A549 (cell line): ENCODE data around the gene TNFAIP3. TPM values are rescaled to one million over a fixed set of nuclear protein-coding genes. Genes with fewer than 3 reads are reported as not detected.
"Not testable (repeated sequence)": the region's sequence is repeated elsewhere in the genome, so short reads cannot be mapped to it uniquely, and the experiment has no call there.

Source experiments
- ATAC-seq, 2 experiments: fragments of 200-7000 bp in 1 of 2; fragments of >200 bp in 1 of 2; cut with Nextera tagmentation in 1 of 2; cut with Tn5 transposase in 1 of 2; 3 replicates each; pipeline versions ENCODE4 v1.8.0 to v1.9.1; 2018 to 2020; ENCODE audit warnings: mild to moderate bottlenecking in 1 of 2, moderate library complexity in 1 of 2
- CTCF ChIA-PET: fragments of 300-600 bp; sonication (Branson Sonifier 250); formaldehyde crosslinking; extraction: SDS; loops from one replicate; lab custom pipeline; 2021; ENCODE audit warnings: antibody characterized with exemption, inconsistent platforms; lab: Yijun Ruan, JAX
- POLR2A ChIA-PET: fragments of 350-600 bp; formaldehyde crosslinking; extraction: SDS; loops from one replicate; lab custom pipeline; 2021; ENCODE audit warnings: antibody characterized with exemption, inconsistent platforms; lab: Yijun Ruan, JAX
- DNase-seq, 2 experiments: peaks; one replicate each; pipeline versions ENCODE4 v3.0.0 to v3.0.0-alpha.2; 2011 to 2016; ENCODE audit warnings: low read depth in 1 of 2, low spot score in 1 of 2
- FAIRE-seq: peaks from 2 replicates; lab custom pipeline; 2011; peaks lifted over from hg19 to GRCh38; lab: Jason Lieb, UNC
- H3K27ac ChIP-seq, 2 experiments: fragments of >200 bp; sonication (Bioruptor Twin); formaldehyde crosslinking; 3 replicates each; pipeline ENCODE4 v1.5.1; 2016 to 2017
- H3K4me1 ChIP-seq: fragments of >200 bp; sonication (Bioruptor Twin); formaldehyde crosslinking; 3 replicates; pipeline ENCODE4 v1.6.1; 2016
- H3K4me2 ChIP-seq: fragments of >200 bp; sonication (Bioruptor Twin); formaldehyde crosslinking; 3 replicates; pipeline ENCODE4 v1.6.1; 2016
- H3K4me3 ChIP-seq: fragments of >200 bp; sonication (Bioruptor Twin); formaldehyde crosslinking; 3 replicates; pipeline ENCODE4 v1.5.1; 2016
- H3K9me3 ChIP-seq: fragments of >200 bp; sonication (Bioruptor Twin); formaldehyde crosslinking; 3 replicates; pipeline ENCODE4 v1.6.1; 2016
- CBX2 ChIP-seq: fragments of 200-600 bp; sonication (generic); IDR thresholded peaks from 2 replicates; pipeline ENCODE4 v1.6.1; 2016; ENCODE audit warnings: low read depth, mild to moderate bottlenecking, borderline replicate concordance
- EHMT2 ChIP-seq: fragments of 200-600 bp; sonication (generic); IDR thresholded peaks from 2 replicates; pipeline ENCODE4 v1.6.1; 2016; ENCODE audit warnings: antibody characterized with exemption, low read depth, mild to moderate bottlenecking, moderate library complexity
- ESRRA ChIP-seq: fragments of 150-350 bp; IDR thresholded peaks from 2 replicates; pipeline ENCODE4 v1.6.1; 2014; ENCODE audit warnings: mild to moderate bottlenecking, low read length, borderline replicate concordance
- MAX ChIP-seq: IDR thresholded peaks from 2 replicates; pipeline ENCODE4 v1.6.1; 2012
- MAZ ChIP-seq: fragments of 150-350 bp; IDR thresholded peaks from 2 replicates; pipeline ENCODE4 v1.6.1; 2014; ENCODE audit warnings: antibody characterized with exemption, low read depth, low read length, borderline replicate concordance
- MYC ChIP-seq: IDR thresholded peaks from 2 replicates; pipeline ENCODE4 v1.6.1; 2012; ENCODE audit warnings: mild to moderate bottlenecking, inconsistent platforms, low read length, improper control_type of control experiment, borderline replicate concordance
- POLR2A ChIP-seq: IDR thresholded peaks from 2 replicates; pipeline ENCODE4 v1.6.1; 2012; ENCODE audit warnings: mild to moderate bottlenecking, low read length
- RFX5 ChIP-seq: fragments of 450-650 bp; IDR thresholded peaks from 2 replicates; pipeline ENCODE4 v1.7.1; 2014; ENCODE audit warnings: antibody characterized with exemption, mild to moderate bottlenecking, moderate library complexity
- SMC3 ChIP-seq: fragments of >200 bp; sonication (Bioruptor Twin); formaldehyde crosslinking; IDR thresholded peaks from 3 replicates; pipeline ENCODE4 v1.6.1; 2018; ENCODE audit warnings: inconsistent platforms
- TFCP2L1 ChIP-seq: fragments of 250-450 bp; sonication (Bioruptor Pico); IDR thresholded peaks from 2 replicates; pipeline ENCODE4 v1.5.0; 2021; ENCODE audit warnings: mild to moderate bottlenecking
- ZC3H11A ChIP-seq: fragments of 450-650 bp; IDR thresholded peaks from 2 replicates; pipeline ENCODE4 v1.6.1; 2014; ENCODE audit warnings: antibody characterized with exemption, mild to moderate bottlenecking
- ZFP36 ChIP-seq: fragments of 450-650 bp; IDR thresholded peaks from 2 replicates; pipeline ENCODE4 v1.6.1; 2014; ENCODE audit warnings: borderline replicate concordance; ENCODE audit not compliant: partially characterized antibody
- WGBS: methylation state at CpG from one replicate; pipeline ENCODE4 v1.1.6; 2017; ENCODE audit errors: missing lambda C conversion rate; 5-methylcytosine and 5-hydroxymethylcytosine counted together
- polyA plus RNA-seq, 4 experiments: library from polyadenylated mRNA; depleted of rRNA in 3 of 4; stranded (reverse); fragments of >200 nt; fragmentation: RNase III in 1 of 4; extraction: RNeasy Plus Mini Kit Qiagen cat#74134 plus additional on column Dnase treatment in 1 of 4; gene quantifications; 2 replicates in 3 of 4; 3 replicates in 1 of 4; pipeline ENCODE4 v1.2.3, GENCODE V29; 2011 to 2017
- TF ChIP-seq, protein P1 (sequence below): fragments of 200-600 bp; sonication (generic); IDR thresholded peaks from 2 replicates; pipeline ENCODE4 v1.6.1; 2016; ENCODE audit warnings: antibody characterized with exemption, mild to moderate bottlenecking, moderate library complexity
- TF ChIP-seq, protein P2 (sequence below): fragments of 150-350 bp; IDR thresholded peaks from 2 replicates; pipeline ENCODE4 v1.6.1; 2014; ENCODE audit warnings: low read depth, mild to moderate bottlenecking, low read length
- TF ChIP-seq, protein P3 (sequence below): IDR thresholded peaks from 2 replicates; pipeline ENCODE4 v1.6.1; 2012

The TNFAIP3 gene
- polyA plus RNA-seq, 2 of the 4 experiments (the other 2 are of a cell fraction) = 2.7 to 8.5 TPM

DNA sequence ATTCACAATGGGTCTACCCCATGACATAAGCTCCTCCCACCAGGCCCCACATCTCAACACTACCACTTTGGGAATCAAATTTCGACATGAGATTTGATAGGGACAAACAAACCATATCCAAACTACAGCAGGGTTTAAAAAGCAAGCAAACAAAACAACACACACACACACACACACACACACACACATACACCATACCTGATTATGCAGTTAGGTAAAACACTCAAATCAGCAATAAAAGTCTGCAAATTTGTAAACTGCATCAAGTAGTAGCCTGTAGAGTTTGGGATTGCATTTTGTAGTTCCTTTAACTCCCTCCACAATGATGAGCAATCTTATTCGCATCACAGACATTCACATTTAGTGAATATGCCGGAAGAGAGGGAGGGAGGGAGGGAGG lies 32.6 kb upstream of the TNFAIP3 start (continued):
- TF ChIP-seq, protein P1, sequence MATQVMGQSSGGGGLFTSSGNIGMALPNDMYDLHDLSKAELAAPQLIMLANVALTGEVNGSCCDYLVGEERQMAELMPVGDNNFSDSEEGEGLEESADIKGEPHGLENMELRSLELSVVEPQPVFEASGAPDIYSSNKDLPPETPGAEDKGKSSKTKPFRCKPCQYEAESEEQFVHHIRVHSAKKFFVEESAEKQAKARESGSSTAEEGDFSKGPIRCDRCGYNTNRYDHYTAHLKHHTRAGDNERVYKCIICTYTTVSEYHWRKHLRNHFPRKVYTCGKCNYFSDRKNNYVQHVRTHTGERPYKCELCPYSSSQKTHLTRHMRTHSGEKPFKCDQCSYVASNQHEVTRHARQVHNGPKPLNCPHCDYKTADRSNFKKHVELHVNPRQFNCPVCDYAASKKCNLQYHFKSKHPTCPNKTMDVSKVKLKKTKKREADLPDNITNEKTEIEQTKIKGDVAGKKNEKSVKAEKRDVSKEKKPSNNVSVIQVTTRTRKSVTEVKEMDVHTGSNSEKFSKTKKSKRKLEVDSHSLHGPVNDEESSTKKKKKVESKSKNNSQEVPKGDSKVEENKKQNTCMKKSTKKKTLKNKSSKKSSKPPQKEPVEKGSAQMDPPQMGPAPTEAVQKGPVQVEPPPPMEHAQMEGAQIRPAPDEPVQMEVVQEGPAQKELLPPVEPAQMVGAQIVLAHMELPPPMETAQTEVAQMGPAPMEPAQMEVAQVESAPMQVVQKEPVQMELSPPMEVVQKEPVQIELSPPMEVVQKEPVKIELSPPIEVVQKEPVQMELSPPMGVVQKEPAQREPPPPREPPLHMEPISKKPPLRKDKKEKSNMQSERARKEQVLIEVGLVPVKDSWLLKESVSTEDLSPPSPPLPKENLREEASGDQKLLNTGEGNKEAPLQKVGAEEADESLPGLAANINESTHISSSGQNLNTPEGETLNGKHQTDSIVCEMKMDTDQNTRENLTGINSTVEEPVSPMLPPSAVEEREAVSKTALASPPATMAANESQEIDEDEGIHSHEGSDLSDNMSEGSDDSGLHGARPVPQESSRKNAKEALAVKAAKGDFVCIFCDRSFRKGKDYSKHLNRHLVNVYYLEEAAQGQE = no peak
- TF ChIP-seq SMC3 = no peak

- WGBS = 29% methylated on average over 3 of the region's 3 CpGs
- CTCF ChIA-PET = interaction anchor here (0.8 to 1.2 kb wide), 2 partner anchors 12 kb away, joined by 3 to 4 read pairs; no protein-coding TSS in a partner anchor
- TF ChIP-seq POLR2A (no peak), CBX2 (no peak), EHMT2 (no peak), ESRRA (no peak), MYC (no peak), ZFP36 (no peak), MAX (no peak), MAZ (no peak), ZC3H11A (no peak), SMC3 (no peak), TFCP2L1 (CRISPR knock-in tag) (no peak), RFX5 (no peak)
- TF ChIP-seq, protein P2, sequence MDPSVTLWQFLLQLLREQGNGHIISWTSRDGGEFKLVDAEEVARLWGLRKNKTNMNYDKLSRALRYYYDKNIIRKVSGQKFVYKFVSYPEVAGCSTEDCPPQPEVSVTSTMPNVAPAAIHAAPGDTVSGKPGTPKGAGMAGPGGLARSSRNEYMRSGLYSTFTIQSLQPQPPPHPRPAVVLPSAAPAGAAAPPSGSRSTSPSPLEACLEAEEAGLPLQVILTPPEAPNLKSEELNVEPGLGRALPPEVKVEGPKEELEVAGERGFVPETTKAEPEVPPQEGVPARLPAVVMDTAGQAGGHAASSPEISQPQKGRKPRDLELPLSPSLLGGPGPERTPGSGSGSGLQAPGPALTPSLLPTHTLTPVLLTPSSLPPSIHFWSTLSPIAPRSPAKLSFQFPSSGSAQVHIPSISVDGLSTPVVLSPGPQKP = no peak
- TF ChIP-seq, protein P1 = no peak
- TF ChIP-seq, protein P3, sequence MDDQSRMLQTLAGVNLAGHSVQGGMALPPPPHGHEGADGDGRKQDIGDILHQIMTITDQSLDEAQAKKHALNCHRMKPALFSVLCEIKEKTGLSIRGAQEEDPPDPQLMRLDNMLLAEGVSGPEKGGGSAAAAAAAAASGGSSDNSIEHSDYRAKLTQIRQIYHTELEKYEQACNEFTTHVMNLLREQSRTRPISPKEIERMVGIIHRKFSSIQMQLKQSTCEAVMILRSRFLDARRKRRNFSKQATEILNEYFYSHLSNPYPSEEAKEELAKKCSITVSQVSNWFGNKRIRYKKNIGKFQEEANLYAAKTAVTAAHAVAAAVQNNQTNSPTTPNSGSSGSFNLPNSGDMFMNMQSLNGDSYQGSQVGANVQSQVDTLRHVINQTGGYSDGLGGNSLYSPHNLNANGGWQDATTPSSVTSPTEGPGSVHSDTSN = no peak
- ATAC-seq = no peak
- H3K27ac ChIP-seq = no peak overlapping the region
- H3K4me2 ChIP-seq = no peak overlapping the region
- FAIRE-seq = no peak
- POLR2A ChIA-PET = no interaction called here
- no peak overlapping the region for H3K4me3 ChIP-seq
- DNase-seq = no peak
- no peaks in the 10 kb centered on the region; the same call in 2 of the 3 replicates for H3K4me1 ChIP-seq
- no peaks in the 10 kb centered on the region for H3K9me3 ChIP-seq
These were observed 30.3 kb upstream of the TNFAIP3 start for GRCh38 chr6:137836788-137837187.

GRCh38 chr6:137838090-137838489 lies 29.0 kb upstream of the TNFAIP3 start:
- POLR2A ChIA-PET, ATAC-seq, DNase-seq, H3K27ac ChIP-seq, H3K4me1 ChIP-seq, H3K9me3 ChIP-seq, FAIRE-seq, H3K4me3 ChIP-seq, CTCF ChIA-PET, H3K4me2 ChIP-seq: not testable (repeated sequence)
- WGBS = 29% methylated on average over 2 of the region's 2 CpGs

GRCh38 chr6:137838597-137838996 lies 28.5 kb upstream of the TNFAIP3 start:
- H3K4me2 ChIP-seq, CTCF ChIA-PET, POLR2A ChIA-PET, H3K9me3 ChIP-seq, H3K27ac ChIP-seq, H3K4me3 ChIP-seq, DNase-seq, FAIRE-seq, ATAC-seq, H3K4me1 ChIP-seq: not testable (repeated sequence)
- 55% methylated on average over 5 of the region's 5 CpGs for WGBS
